ENCODE data around the gene TRDN.

- TF ChIP-seq CTCF (IDR thresholded peaks at IDR 0.05; ENCODE audit: poor library complexity, severe bottlenecking) (no peak), POLR2AphosphoS5 (IDR thresholded peaks at IDR 0.05) (no peak), EZH2 (IDR thresholded peaks at IDR 0.05; ENCODE audit: borderline replicate concordance, insufficient read depth, low read length, poor library complexity, severe bottlenecking) (no peak), EP300 (conservative IDR thresholded peaks at IDR 0.05; ENCODE audit: poor library complexity, severe bottlenecking) (no peak), RAD21 (conservative IDR thresholded peaks at IDR 0.05) (no peak), REST (IDR thresholded peaks at IDR 0.05; ENCODE audit: borderline replicate concordance) (no peak), TAF1 (IDR thresholded peaks at IDR 0.05; ENCODE audit: low read depth) (no peak), MXI1 (conservative IDR thresholded peaks at IDR 0.05; ENCODE audit: poor library complexity, severe bottlenecking) (no peak), SMC3 (conservative IDR thresholded peaks at IDR 0.05; ENCODE audit: poor library complexity) (no peak)
These were observed 89.4 kb downstream of the TRDN start for GRCh38 chr6:123547216-123547978.
